Esophagus squamous epithelium (tissue), 5 donors: Measurements from ENCODE around the gene LRRC74B. TPM values are rescaled to one million over a fixed set of nuclear protein-coding genes. Genes with fewer than 3 reads are reported as not detected.

Experiments used
- DNase-seq: peaks from one replicate; lab custom pipeline; 2025; lab: John Stamatoyannopoulos, UW
- H3K27ac ChIP-seq, 4 donors: fragments of 200-600 bp; sonication (generic); one replicate each; pipeline ENCODE4 v1.5.1; 2016 to 2019; ENCODE audit warnings: mild to moderate bottlenecking in 1 of 4
- H3K27me3 ChIP-seq, 4 donors: fragments of 200-600 bp; sonication (generic); 1 replicate in 3 of 4; 2 replicates in 1 of 4; pipeline versions ENCODE4 v1.5.1 to v1.6.0; 2017 to 2021; ENCODE audit warnings: antibody characterized with exemption in 1 of 4
- H3K36me3 ChIP-seq, 3 donors: fragments of 200-600 bp; sonication (generic); one replicate each; pipeline ENCODE4 v1.5.1; 2016 to 2019
- H3K4me1 ChIP-seq, 3 donors: fragments of 200-600 bp; sonication (generic); one replicate each; pipeline ENCODE4 v1.5.1; 2017 to 2019
- H3K4me3 ChIP-seq, 4 donors: fragments of 200-600 bp; sonication (generic); 1 replicate in 3 of 4; 2 replicates in 1 of 4; pipeline ENCODE4 v1.5.1; 2016 to 2019; ENCODE audit warnings: mild to moderate bottlenecking in 2 of 4, moderate library complexity in 1 of 4
- H3K9me3 ChIP-seq, 3 donors: fragments of 200-600 bp; sonication (generic); one replicate each; pipeline ENCODE4 v1.5.1; 2016 to 2019
- POLR2A ChIP-seq, 4 donors: fragments of 450-650 bp; IDR thresholded peaks; one replicate each; pipeline ENCODE4 v1.6.1; 2017; ENCODE audit warnings: antibody characterized with exemption in 4 of 4, mild to moderate bottlenecking in 4 of 4, moderate library complexity in 3 of 4
- WGBS, 2 donors: methylation state at CpG; one replicate each; pipeline ENCODE4 v1.1.5; 2018; 5-methylcytosine and 5-hydroxymethylcytosine counted together
- intact Hi-C: fragments of 100-400 bp; cut with DNase I; formaldehyde crosslinking; loops from one replicate; pipeline ENCODE4 v1.15.0; 2022
- total RNA-seq, 4 donors: library from RNA; depleted of rRNA; stranded (reverse); fragments of >200 nt; gene quantifications; one replicate each; pipeline ENCODE4 v1.1.0, GENCODE V29; 2016
- TF ChIP-seq, protein P1 (sequence below), 6 experiments: fragments of 450-650 bp in 4 of 6; fragments of 200-600 bp in 2 of 6; sonication (generic) in 2 of 6; IDR thresholded peaks; one replicate each; pipeline ENCODE4 v1.5.1; 2016 to 2019; ENCODE audit warnings: antibody characterized with exemption in 6 of 6, mild to moderate bottlenecking in 4 of 6, moderate library complexity in 4 of 6
- donor health status: DM: yes; HTN: yes; CAD: no.

Gene LRRC74B
- total RNA-seq, 4 donors from 2014 or later: 0.04 TPM; not detected in 3

DNA sequence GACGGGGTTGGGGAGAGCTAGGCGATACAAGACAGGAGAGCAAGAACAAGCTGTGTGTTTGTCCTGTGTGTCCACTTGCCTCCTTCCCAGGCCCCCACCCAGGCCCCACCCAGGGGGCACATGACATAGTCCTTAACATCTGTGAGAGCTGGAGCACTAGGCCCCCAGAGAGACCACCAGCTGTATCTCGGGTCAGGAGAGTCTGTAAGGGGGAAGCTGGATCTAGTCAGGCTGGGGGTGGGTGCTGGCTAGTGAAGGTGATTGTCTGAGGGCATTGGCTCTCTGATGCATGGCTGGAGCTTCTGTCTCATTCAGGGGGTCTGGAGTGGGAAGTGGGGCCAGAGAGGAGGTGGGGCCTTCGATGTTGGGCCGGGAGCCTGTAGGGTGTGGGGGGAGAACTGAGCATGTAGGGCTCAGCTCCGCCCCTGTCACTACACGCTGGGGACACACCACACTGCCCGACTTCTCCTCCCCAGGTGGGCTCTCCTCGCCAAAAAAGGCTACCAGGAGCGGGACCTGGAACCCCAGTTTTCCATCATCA lies 30.2 kb upstream of the LRRC74B start:
- intact Hi-C loops: no loop called here
- 70 to 79% methylated on average over 5 to 8 of the region's 10 CpGs for WGBS, 2 donors
- DNase-seq: no peak
- no peak overlapping the region for H3K4me3 ChIP-seq
- no peaks in the 10 kb centered on the region for H3K27me3 ChIP-seq
- TF ChIP-seq POLR2A (IDR thresholded peaks at IDR 0.05): no peak
- TF ChIP-seq, protein P1, sequence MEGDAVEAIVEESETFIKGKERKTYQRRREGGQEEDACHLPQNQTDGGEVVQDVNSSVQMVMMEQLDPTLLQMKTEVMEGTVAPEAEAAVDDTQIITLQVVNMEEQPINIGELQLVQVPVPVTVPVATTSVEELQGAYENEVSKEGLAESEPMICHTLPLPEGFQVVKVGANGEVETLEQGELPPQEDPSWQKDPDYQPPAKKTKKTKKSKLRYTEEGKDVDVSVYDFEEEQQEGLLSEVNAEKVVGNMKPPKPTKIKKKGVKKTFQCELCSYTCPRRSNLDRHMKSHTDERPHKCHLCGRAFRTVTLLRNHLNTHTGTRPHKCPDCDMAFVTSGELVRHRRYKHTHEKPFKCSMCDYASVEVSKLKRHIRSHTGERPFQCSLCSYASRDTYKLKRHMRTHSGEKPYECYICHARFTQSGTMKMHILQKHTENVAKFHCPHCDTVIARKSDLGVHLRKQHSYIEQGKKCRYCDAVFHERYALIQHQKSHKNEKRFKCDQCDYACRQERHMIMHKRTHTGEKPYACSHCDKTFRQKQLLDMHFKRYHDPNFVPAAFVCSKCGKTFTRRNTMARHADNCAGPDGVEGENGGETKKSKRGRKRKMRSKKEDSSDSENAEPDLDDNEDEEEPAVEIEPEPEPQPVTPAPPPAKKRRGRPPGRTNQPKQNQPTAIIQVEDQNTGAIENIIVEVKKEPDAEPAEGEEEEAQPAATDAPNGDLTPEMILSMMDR (IDR thresholded peaks at IDR 0.05): no peak
- no peaks in the 10 kb centered on the region for H3K9me3 ChIP-seq
- no peak overlapping the region for H3K27ac ChIP-seq
- H3K36me3 ChIP-seq: no peaks in the 10 kb centered on the region
- peaks cover 22 to 28% (median 23%) of the 10 kb centered on the region in 3 donors for H3K4me1 ChIP-seq

DNA sequence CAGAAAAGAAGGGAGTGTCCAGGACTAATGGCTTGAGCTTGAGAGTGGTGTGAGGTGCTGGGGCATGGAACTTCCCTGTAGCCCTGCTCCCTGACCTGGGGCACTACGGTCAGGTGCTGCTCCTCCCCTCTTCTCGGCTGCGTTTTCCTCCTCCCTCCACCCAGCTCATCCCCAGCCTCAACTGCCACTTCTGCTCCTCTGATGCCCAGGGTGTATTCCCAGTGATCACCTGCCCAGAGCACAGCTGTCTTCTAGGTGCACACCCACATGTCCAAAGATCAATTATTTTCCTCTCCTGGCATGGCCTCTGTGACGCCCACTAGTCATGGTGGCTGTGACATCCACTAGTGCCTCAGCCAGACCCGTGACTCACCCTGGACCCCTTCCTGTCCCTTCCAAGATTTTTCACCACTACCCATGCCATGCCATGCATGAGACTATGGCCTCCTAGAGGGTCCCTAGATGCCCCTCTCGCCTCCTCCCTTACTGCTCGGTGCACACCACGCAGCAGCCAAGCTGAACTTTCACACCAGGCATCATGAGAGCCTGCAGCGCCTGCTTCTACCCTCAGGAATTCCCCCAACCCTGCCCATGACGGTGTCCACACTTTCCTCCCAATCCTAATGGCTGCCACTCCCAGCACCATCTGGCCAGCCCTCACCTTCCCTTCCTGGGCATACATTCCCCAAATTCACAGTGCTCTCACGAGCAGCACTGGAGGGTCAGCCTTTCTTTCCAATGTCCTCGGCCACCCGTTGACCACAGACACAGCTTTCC lies 28.9 kb upstream of the LRRC74B start:
- no peaks in the 10 kb centered on the region for H3K9me3 ChIP-seq
- DNase-seq: no peak
- intact Hi-C loops: no loop called here
- H3K27ac ChIP-seq: no peak overlapping the region
- no peak for TF ChIP-seq POLR2A (IDR thresholded peaks at IDR 0.05)
- TF ChIP-seq, protein P1 (IDR thresholded peaks at IDR 0.05): no peak
- 84 to 89% methylated on average over 13 of the region's 13 CpGs for WGBS, 2 donors
- H3K4me1 ChIP-seq: peaks cover 22 to 28% (median 23%) of the 10 kb centered on the region in 3 donors
- no peak overlapping the region for H3K4me3 ChIP-seq
- no peaks in the 10 kb centered on the region for H3K36me3 ChIP-seq
- no peaks in the 10 kb centered on the region for H3K27me3 ChIP-seq

DNA sequence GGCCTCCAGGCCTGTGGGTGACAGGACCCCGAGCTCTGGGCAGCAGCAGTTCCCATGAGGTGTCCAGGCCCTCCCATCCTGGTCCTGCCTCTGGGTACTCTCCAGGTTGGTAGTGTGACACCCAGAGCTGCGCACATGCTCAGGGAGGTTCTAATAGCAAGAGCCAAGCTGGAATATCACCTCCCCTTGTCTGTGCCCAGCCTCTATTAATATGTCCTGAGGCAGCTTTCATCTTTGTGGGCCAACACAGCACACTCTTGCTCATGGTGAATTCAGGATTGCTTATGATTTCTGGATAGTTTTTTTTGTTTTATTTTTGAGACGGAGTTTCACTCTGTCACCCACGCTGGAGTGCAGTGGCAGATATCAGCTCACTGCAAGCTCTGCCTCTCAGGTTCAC lies 27.4 kb upstream of the LRRC74B start:
- DNase-seq: no peak
- Histone ChIP-seq H3K9me3 (no peaks in the 10 kb centered on the region), H3K4me1 (peaks cover 22 to 25% (median 23%) of the 10 kb centered on the region in 3 donors), H3K4me3 (no peak overlapping the region), H3K27ac (no peak overlapping the region), H3K36me3 (no peaks in the 10 kb centered on the region), H3K27me3 (no peaks in the 10 kb centered on the region)
- intact Hi-C loops: no loop called here
- no peak for TF ChIP-seq POLR2A (IDR thresholded peaks at IDR 0.05)
- TF ChIP-seq, protein P1 (IDR thresholded peaks at IDR 0.05): no peak
- 94 to 95% methylated on average over 4 of the region's 4 CpGs for WGBS, 2 donors

DNA sequence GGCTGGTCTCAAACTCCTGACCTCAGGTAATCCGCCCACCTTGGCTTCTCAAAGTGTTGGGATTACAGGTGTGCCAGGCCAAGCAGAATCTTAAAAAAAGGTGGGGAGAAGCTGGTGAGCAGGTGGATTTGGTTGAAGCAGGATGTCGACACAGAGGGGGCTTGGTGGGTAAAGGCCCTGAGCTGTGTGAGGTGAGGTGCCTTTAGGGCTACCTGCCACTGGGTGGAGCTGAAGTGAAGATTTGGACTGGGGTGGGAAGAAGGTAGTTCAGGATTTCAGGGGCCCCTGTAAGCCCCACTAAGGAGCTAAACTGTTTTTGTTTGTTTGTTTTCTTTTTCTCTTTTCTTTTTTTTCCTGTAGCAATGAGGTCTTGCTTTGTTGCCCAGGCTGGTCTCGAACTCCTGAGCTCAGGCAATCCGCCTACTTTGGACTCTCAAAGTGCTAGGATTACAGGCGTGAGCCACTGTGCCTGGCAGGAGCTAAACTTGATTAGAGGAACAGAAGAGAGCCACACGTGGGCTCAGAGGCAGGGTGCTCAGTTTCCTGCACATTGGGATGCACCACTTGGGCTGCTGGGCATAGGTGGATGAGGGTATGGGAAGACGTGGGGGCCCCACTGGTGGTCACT lies 24.8 kb upstream of the LRRC74B start:
- Histone ChIP-seq H3K27me3 (no peaks in the 10 kb centered on the region), H3K36me3 (no peaks in the 10 kb centered on the region), H3K4me1 (peaks cover 6 to 10% (median 7%) of the 10 kb centered on the region in 3 donors), H3K9me3 (no peaks in the 10 kb centered on the region), H3K4me3 (no peak overlapping the region), H3K27ac (no peak overlapping the region)
- WGBS, 2 donors: 58 to 60% methylated on average over 2 to 5 of the region's 7 CpGs
- DNase-seq: no peak
- TF ChIP-seq POLR2A (IDR thresholded peaks at IDR 0.05): no peak
- TF ChIP-seq, protein P1 (IDR thresholded peaks at IDR 0.05): peak in 4 of 6 experiments; percentile 9 to 50 (median 29)
- intact Hi-C loops: no loop called here

DNA sequence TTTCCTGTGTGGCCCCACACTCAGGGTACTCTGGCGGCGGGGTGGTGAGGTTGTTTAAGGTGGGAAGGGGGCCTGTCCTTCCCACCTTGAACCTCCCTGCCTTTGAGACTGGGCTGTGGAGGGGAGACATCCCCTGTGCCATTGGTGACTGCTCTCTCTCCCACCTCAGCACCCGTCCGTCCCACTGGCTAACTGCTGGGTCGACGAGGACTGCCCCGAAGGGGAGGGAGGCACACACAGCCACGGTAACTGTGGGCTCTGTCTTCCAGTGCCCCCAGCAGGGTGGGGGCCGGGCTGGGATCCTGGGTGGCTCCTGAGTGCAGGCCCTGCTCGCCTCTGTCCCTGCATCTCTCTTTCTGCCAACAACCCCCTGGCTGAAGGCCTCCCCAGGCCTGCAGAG lies 23.2 kb upstream of the LRRC74B start:
- Histone ChIP-seq H3K27ac (no peak overlapping the region), H3K4me1 (peaks cover 15 to 26% (median 17%) of the 10 kb centered on the region in 3 donors), H3K4me3 (no peak overlapping the region), H3K27me3 (no peaks in the 10 kb centered on the region), H3K36me3 (no peaks in the 10 kb centered on the region), H3K9me3 (no peaks in the 10 kb centered on the region)
- no peak for TF ChIP-seq POLR2A (IDR thresholded peaks at IDR 0.05)
- TF ChIP-seq, protein P1 (IDR thresholded peaks at IDR 0.05): no peak
- no peak for DNase-seq
- 77 to 94% methylated on average over 2 to 5 of the region's 10 CpGs for WGBS, 2 donors
- intact Hi-C loops: no loop called here
